ENCODE data around the gene ELK3. TPM values are rescaled to one million over a fixed set of nuclear protein-coding genes. Genes with fewer than 3 reads are reported as not detected.

The ELK3 gene
- polyA plus RNA-seq, 1 donor, result 21.0 TPM

DNA sequence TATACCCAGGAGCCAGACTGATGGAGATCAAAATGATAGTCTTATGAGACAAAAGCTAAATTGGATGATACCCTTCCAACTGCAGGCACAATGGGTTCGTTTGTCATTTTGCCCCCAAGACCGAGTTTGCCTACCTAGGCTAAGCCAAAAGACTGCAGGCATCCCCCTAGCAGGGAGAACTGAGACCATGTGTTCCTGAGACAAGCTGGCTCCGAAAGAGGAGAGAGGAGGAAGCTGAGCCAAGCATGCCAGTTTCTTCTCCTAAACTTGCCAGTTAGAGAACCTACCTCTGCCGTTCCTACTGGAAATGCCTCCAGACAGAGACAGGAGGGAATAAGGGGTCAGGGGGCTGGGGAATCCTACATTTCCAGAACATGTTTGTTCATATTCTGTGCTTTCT is 8.3 kb upstream of the ELK3 start:
- no peak overlapping the region for H3K4me3 ChIP-seq (ENCODE audit: low read length)
- no peaks in the 10 kb centered on the region for H3K36me3 ChIP-seq (ENCODE audit: control insufficient read depth, insufficient read depth, low read length)
- DNase-seq, result no peak
- no peaks in the 10 kb centered on the region for H3K4me1 ChIP-seq (ENCODE audit: control insufficient read depth, insufficient read depth, low read length)
- H3K9me3 ChIP-seq (ENCODE audit: control insufficient read depth, low read depth, low read length), result no peaks in the 10 kb centered on the region
- H3K27ac ChIP-seq (ENCODE audit: low read length), result no peak overlapping the region
- WGBS (ENCODE audit: insufficient coverage, low lambda C conversion rate), result no CpG with 5 or more reads among the region's 4 CpGs
- H3K27me3 ChIP-seq (ENCODE audit: control insufficient read depth, insufficient read depth, low read length), result peaks cover 5% of the 10 kb centered on the region

DNA sequence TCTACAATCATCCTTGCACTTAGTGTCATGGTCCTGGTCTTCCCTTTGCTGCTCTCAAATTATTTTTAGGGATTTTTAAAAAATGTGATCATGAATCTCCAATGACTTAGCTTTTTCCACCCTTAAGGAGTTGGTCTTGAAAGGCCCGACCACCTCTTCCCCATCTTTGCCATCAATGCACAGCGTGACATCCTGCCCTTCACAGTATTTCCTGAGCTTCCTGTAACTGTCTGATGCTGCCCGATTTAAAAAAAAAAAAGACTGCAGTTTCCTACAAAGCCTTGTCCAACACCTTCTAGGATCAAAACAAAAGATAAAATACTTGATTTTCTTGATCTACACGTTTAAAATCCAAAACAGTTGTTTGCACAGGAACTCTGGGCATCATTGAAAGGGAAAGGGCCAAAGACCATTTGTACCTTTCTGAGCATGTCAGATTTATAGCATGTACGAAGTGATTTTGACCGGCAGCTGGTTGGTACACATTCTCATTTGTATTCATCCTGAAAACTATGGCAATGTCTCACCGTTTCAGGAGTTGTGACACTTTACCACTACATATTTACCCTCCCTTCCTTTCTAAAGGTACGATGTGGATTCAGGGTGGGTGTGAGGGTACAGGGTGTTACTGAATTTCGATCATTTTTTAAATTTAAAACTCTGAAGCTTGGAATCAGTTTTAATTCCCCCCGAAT is 7.4 kb upstream of the ELK3 start:
- WGBS (ENCODE audit: insufficient coverage, low lambda C conversion rate), result 82% methylated on average over 4 of the region's 10 CpGs
- Histone ChIP-seq H3K4me3 (ENCODE audit: low read length) (no peak overlapping the region), H3K36me3 (ENCODE audit: control insufficient read depth, insufficient read depth, low read length) (no peaks in the 10 kb centered on the region), H3K9me3 (ENCODE audit: control insufficient read depth, low read depth, low read length) (no peaks in the 10 kb centered on the region), H3K4me1 (ENCODE audit: control insufficient read depth, insufficient read depth, low read length) (no peaks in the 10 kb centered on the region), H3K27me3 (ENCODE audit: control insufficient read depth, insufficient read depth, low read length) (peaks cover 5% of the 10 kb centered on the region), H3K27ac (ENCODE audit: low read length) (no peak overlapping the region)
- DNase-seq, result no peak

GRCh38 chr12:96187956-96188355 is 6.2 kb upstream of the ELK3 start:
- DNase-seq, result no peak
- Histone ChIP-seq H3K4me1 (ENCODE audit: control insufficient read depth, insufficient read depth, low read length) (no peaks in the 10 kb centered on the region), H3K36me3 (ENCODE audit: control insufficient read depth, insufficient read depth, low read length) (no peaks in the 10 kb centered on the region), H3K9me3 (ENCODE audit: control insufficient read depth, low read depth, low read length) (no peaks in the 10 kb centered on the region), H3K27me3 (ENCODE audit: control insufficient read depth, insufficient read depth, low read length) (peaks cover 5% of the 10 kb centered on the region), H3K4me3 (ENCODE audit: low read length) (no peak overlapping the region), H3K27ac (ENCODE audit: low read length) (no peak overlapping the region)
- WGBS (ENCODE audit: insufficient coverage, low lambda C conversion rate), result 72% methylated on average over 2 of the region's 2 CpGs

DNA sequence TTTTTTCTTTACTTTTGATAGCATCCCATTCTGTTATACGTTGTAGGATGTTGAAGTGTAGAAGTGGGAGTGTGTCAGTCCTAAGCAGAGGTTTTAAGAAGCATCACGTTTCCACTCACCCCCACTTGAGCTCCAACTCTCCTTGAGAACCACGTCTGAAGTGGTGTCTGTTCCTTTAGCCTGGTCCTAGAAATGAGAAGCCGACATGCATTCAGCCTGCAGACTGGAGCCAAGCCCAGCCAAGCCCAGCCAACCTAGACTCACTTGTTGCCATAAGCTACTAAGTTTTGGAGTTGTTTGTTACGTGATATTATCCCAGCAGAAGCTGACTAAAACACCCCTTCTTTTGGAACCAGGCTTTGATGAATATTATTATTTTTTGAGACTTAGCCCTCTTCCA is 4.4 kb upstream of the ELK3 start:
- WGBS (ENCODE audit: insufficient coverage, low lambda C conversion rate), result 86% methylated on average over 2 of the region's 5 CpGs
- Histone ChIP-seq H3K27me3 (ENCODE audit: control insufficient read depth, insufficient read depth, low read length) (peaks cover 3% of the 10 kb centered on the region), H3K4me3 (ENCODE audit: low read length) (no peak overlapping the region), H3K27ac (ENCODE audit: low read length) (no peak overlapping the region), H3K9me3 (ENCODE audit: control insufficient read depth, low read depth, low read length) (no peaks in the 10 kb centered on the region), H3K4me1 (ENCODE audit: control insufficient read depth, insufficient read depth, low read length) (no peaks in the 10 kb centered on the region), H3K36me3 (ENCODE audit: control insufficient read depth, insufficient read depth, low read length) (no peaks in the 10 kb centered on the region)
- no peak for DNase-seq

DNA sequence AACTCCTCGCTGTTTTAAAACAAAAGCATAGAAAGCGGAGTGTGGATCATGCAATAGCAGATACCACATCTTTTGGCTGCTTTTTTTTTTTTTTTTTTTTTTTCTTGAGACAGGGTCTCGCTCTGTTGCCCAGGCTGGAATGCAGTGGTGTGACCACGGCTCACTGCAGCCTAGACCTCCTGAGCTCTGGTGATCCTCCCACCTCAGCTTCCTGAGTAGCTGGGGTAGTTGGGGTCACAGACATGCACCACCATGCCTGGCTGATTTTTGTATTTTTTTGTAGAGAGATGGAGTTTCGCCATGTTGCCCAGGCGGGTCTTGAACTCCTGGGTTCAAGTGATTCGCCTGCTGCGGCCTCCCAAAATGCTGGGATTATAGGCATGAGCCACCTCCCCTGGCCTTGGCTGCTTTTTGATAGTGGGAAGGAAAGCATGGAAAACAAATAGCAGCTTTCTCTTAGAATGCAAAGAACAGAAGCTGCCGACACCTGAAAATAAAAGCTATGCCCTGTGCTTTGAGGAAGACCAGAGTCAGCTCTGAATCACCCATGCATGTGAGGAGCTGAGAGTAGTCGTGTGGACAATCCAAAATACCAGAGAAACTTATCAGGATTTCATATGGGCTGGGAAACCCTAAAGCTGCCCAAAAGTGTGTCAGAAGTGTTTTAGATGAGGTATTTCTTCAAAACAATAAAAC is 3.6 kb upstream of the ELK3 start:
- Histone ChIP-seq H3K27ac (ENCODE audit: low read length) (no peak overlapping the region), H3K4me1 (ENCODE audit: control insufficient read depth, insufficient read depth, low read length) (no peaks in the 10 kb centered on the region), H3K36me3 (ENCODE audit: control insufficient read depth, insufficient read depth, low read length) (no peaks in the 10 kb centered on the region), H3K27me3 (ENCODE audit: control insufficient read depth, insufficient read depth, low read length) (peaks cover 2% of the 10 kb centered on the region), H3K9me3 (ENCODE audit: control insufficient read depth, low read depth, low read length) (no peaks in the 10 kb centered on the region), H3K4me3 (ENCODE audit: low read length) (no peak overlapping the region)
- DNase-seq, result no peak
- WGBS (ENCODE audit: insufficient coverage, low lambda C conversion rate), result no CpG with 5 or more reads among the region's 10 CpGs

- Histone ChIP-seq H3K9me3 (ENCODE audit: control insufficient read depth, low read depth, low read length) (no peaks in the 10 kb centered on the region), H3K27ac (ENCODE audit: low read length) (no peak overlapping the region), H3K27me3 (ENCODE audit: control insufficient read depth, insufficient read depth, low read length) (peaks cover 2% of the 10 kb centered on the region), H3K36me3 (ENCODE audit: control insufficient read depth, insufficient read depth, low read length) (no peaks in the 10 kb centered on the region), H3K4me1 (ENCODE audit: control insufficient read depth, insufficient read depth, low read length) (no peaks in the 10 kb centered on the region), H3K4me3 (ENCODE audit: low read length) (no peak overlapping the region)
- DNase-seq, result no peak
- WGBS (ENCODE audit: insufficient coverage, low lambda C conversion rate), result no CpG with 5 or more reads among the region's 9 CpGs
Measured at GRCh38 chr12:96192926-96193573, 1.1 kb upstream of the ELK3 start.

GRCh38 chr12:96194576-96194889 is 358 bp downstream of the ELK3 start:
- H3K9me3 ChIP-seq (ENCODE audit: control insufficient read depth, low read depth, low read length), result no peaks in the 10 kb centered on the region
- H3K4me3 ChIP-seq (ENCODE audit: low read length), result peak overlapping the region; percentile 89
- H3K4me1 ChIP-seq (ENCODE audit: control insufficient read depth, insufficient read depth, low read length), result no peaks in the 10 kb centered on the region
- no peaks in the 10 kb centered on the region for H3K36me3 ChIP-seq (ENCODE audit: control insufficient read depth, insufficient read depth, low read length)
- no peak for DNase-seq
- WGBS (ENCODE audit: insufficient coverage, low lambda C conversion rate), result no CpG with 5 or more reads among the region's 24 CpGs
- no peaks in the 10 kb centered on the region for H3K27me3 ChIP-seq (ENCODE audit: control insufficient read depth, insufficient read depth, low read length)
- H3K27ac ChIP-seq (ENCODE audit: low read length), result no peak overlapping the region

DNA sequence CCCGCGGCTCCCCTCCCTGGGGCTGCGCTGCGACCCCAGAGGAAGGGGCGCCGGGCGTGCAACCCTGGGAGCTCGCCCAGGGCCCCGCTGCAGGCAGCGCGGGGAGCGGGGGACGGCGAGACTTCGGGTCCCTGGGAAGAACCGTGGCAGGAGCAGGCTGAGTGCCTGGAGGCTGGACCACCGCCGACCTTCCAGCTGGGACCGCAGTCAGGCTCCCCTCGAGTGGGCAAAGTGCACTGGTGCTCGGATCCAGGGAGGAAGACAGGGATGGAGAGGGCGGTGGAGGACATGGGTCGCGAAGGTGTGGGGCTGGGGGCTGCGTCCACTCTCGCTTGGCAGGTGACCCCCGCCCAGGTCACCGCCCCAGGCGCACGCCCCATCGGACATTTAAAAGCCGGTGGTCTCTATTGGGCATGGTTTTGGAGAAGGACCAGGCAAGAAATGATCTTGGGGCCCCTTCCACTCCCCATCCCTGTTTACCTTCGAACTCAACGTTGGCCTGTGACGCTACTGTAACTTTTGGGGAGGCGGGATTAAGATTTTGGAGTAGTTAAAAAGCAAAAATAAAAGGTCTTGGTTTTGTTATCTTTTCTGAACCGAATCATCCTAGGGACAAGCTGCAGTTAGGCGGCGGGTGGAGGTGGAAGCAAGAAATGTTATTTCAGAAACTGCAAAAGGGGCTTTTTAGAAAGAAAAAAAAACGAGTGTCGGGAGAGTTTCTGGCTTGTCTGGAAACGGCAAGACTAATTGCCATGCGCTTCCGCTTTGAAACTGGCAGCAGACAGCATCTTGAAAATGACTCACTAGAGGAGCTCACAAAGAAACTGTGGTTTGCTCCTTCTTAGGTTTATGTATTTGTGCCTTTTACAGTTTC is 1.0 kb downstream of the ELK3 start:
- H3K36me3 ChIP-seq (ENCODE audit: control insufficient read depth, insufficient read depth, low read length), result no peaks in the 10 kb centered on the region
- no peaks in the 10 kb centered on the region for H3K27me3 ChIP-seq (ENCODE audit: control insufficient read depth, insufficient read depth, low read length)
- H3K4me1 ChIP-seq (ENCODE audit: control insufficient read depth, insufficient read depth, low read length), result no peaks in the 10 kb centered on the region
- 0% methylated on average over 1 of the region's 44 CpGs for WGBS (ENCODE audit: insufficient coverage, low lambda C conversion rate)
- DNase-seq, result peak in 1 of 2 donors; percentile 49
- peak overlapping the region; percentile 30 for H3K27ac ChIP-seq (ENCODE audit: low read length)
- peak overlapping the region; percentile 75 for H3K4me3 ChIP-seq (ENCODE audit: low read length)
- no peaks in the 10 kb centered on the region for H3K9me3 ChIP-seq (ENCODE audit: control insufficient read depth, low read depth, low read length)

- H3K4me3 ChIP-seq (ENCODE audit: low read length), result peak overlapping the region; percentile 27
- no peaks in the 10 kb centered on the region for H3K36me3 ChIP-seq (ENCODE audit: control insufficient read depth, insufficient read depth, low read length)
- no peaks in the 10 kb centered on the region for H3K4me1 ChIP-seq (ENCODE audit: control insufficient read depth, insufficient read depth, low read length)
- H3K27me3 ChIP-seq (ENCODE audit: control insufficient read depth, insufficient read depth, low read length), result no peaks in the 10 kb centered on the region
- no CpG with 5 or more reads among the region's 14 CpGs for WGBS (ENCODE audit: insufficient coverage, low lambda C conversion rate)
- DNase-seq, result peak; percentile 17 to 26
- H3K27ac ChIP-seq (ENCODE audit: low read length), result no peak overlapping the region
- no peaks in the 10 kb centered on the region for H3K9me3 ChIP-seq (ENCODE audit: control insufficient read depth, low read depth, low read length)
Measured at GRCh38 chr12:96195845-96196451, 1.8 kb downstream of the ELK3 start.

DNA sequence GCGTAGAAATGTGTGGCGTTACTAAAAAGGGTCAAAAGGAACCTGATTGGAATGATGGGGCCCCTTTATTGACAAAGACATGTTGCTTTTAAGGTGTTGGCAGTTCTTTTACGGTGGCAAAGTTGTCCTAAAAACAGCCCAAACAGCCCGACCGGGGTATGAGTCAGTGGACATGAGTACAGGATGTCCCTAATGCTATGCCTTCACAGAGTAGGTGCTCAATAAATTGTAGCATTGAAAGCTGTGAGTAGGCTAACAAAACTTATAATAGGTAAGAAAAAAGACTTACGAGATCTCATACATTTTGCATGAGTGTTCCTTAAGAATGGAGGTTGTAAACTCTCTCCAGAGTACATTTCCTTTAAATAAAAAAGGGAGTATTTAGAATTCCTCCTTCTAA is 2.6 kb downstream of the ELK3 start:
- no peaks in the 10 kb centered on the region for H3K4me1 ChIP-seq (ENCODE audit: control insufficient read depth, insufficient read depth, low read length)
- H3K9me3 ChIP-seq (ENCODE audit: control insufficient read depth, low read depth, low read length), result no peaks in the 10 kb centered on the region
- no peaks in the 10 kb centered on the region for H3K36me3 ChIP-seq (ENCODE audit: control insufficient read depth, insufficient read depth, low read length)
- H3K27me3 ChIP-seq (ENCODE audit: control insufficient read depth, insufficient read depth, low read length), result no peaks in the 10 kb centered on the region
- DNase-seq, result no peak
- H3K27ac ChIP-seq (ENCODE audit: low read length), result no peak overlapping the region
- no CpG with 5 or more reads among the region's 6 CpGs for WGBS (ENCODE audit: insufficient coverage, low lambda C conversion rate)
- no peak overlapping the region for H3K4me3 ChIP-seq (ENCODE audit: low read length)

All from large intestine (tissue), 3 donors.